HCT116 (cell line): ENCODE results near the gene HHATL. TPM values are rescaled to one million over a fixed set of nuclear protein-coding genes. Genes with fewer than 3 reads are reported as not detected.

Experiments
- ATAC-seq: fragments of 200-7000 bp; cut with Tn5 transposase; 2 replicates; pipeline ENCODE4 v1.9.1; 2020; ENCODE audit warnings: mild to moderate bottlenecking, moderate library complexity
- BruUV-seq: library from RNA; stranded (reverse); fragments of 400-500 nt; replicated peaks from 2 replicates; lab custom pipeline; 2021; lab: Mats Ljungman, UMichigan
- CTCF ChIA-PET: fragments of 300-600 bp; sonication (Branson Sonifier 250); formaldehyde crosslinking; loops from one replicate; lab custom pipeline; 2021; ENCODE audit warnings: antibody characterized with exemption; lab: Charles Lee
- POLR2A ChIA-PET: fragments of 300-600, 350-600 bp; sonication (Branson Sonifier 250); formaldehyde crosslinking; loops from one replicate; lab custom pipeline; 2021; ENCODE audit warnings: antibody characterized with exemption; lab: Charles Lee
- RAD21 ChIA-PET, 2 experiments: fragments of 300-600 bp; sonication (Branson Sonifier 250); formaldehyde crosslinking; loops; one replicate each; lab custom pipeline; 2023; ENCODE audit warnings: low total read pairs in 2 of 2; ENCODE audit not compliant: uncharacterized antibody in 2 of 2, unreplicated experiment in 2 of 2, low non-redundant PET in 1 of 2; lab: Charles Lee
- DNase-seq: peaks from one replicate; pipeline ENCODE4 v3.0.0-alpha.2; 2010; ENCODE audit warnings: low read depth, low spot score
- H2AFZ ChIP-seq: fragments of 200-600 bp; shearing (Covaris generic), sonication (generic); 2 replicates; pipeline ENCODE4 v1.6.1; 2017; ENCODE audit warnings: low read depth, mixed run types, mixed read lengths, antibody characterized with exemption, low read length; ENCODE audit not compliant: poor library complexity, severe bottlenecking
- H3K27ac ChIP-seq: 2 replicates; pipeline ENCODE4 v1.5.1; 2012; ENCODE audit warnings: low read depth, low read length
- H3K27me3 ChIP-seq: fragments of 200-600 bp; sonication (generic); 2 replicates; pipeline ENCODE4 v1.6.1; 2016; ENCODE audit warnings: mixed run types, low read length, mixed read lengths; ENCODE audit not compliant: insufficient read depth
- H3K36me3 ChIP-seq, 2 experiments: fragments of 200-500 bp in 1 of 2; fragments of 200-600 bp in 1 of 2; sonication (Bioruptor generic) in 1 of 2; sonication (generic) in 1 of 2; 2 replicates each; pipeline versions ENCODE4 v1.5.1 to v1.6.1; 2014 to 2016; ENCODE audit warnings: low read length in 2 of 2, inconsistent platforms in 1 of 2, mixed read lengths in 1 of 2, mixed run types in 1 of 2; ENCODE audit not compliant: insufficient read depth in 2 of 2, control insufficient read depth in 1 of 2
- H3K4me1 ChIP-seq, 2 experiments: fragments of 200-600 bp in 1 of 2; sonication (generic) in 1 of 2; 2 replicates each; pipeline versions ENCODE4 v1.5.1 to v1.6.1; 2012 to 2017; ENCODE audit warnings: low read length in 2 of 2, inconsistent platforms in 1 of 2, mild to moderate bottlenecking in 1 of 2, mixed read lengths in 1 of 2, mixed run types in 1 of 2, moderate library complexity in 1 of 2; ENCODE audit not compliant: insufficient read depth in 2 of 2, control insufficient read depth in 1 of 2
- H3K4me2 ChIP-seq: fragments of 200-600 bp; sonication (generic); 2 replicates; pipeline ENCODE4 v1.6.1; 2017; ENCODE audit warnings: mixed run types, low read length, mixed read lengths
- H3K4me3 ChIP-seq, 2 experiments: fragments of 200-600 bp in 1 of 2; sonication (generic) in 1 of 2; replicated peaks in 1 of 2; 2 replicates each; pipeline ENCODE4 v1.5.1; 2011 to 2016; ENCODE audit warnings: low read length in 2 of 2, control low read depth in 1 of 2, low read depth in 1 of 2, mild to moderate bottlenecking in 1 of 2, mixed read lengths in 1 of 2, mixed run types in 1 of 2
- H3K79me2 ChIP-seq: fragments of 200-600 bp; sonication (generic); 2 replicates; pipeline ENCODE4 v1.6.1; 2017; ENCODE audit warnings: mild to moderate bottlenecking, mixed run types, low read length, moderate library complexity, mixed read lengths; ENCODE audit not compliant: insufficient read depth
- H3K9ac ChIP-seq: fragments of 200-600 bp; sonication (generic); 2 replicates; pipeline ENCODE4 v1.6.1; 2016; ENCODE audit warnings: low read length, mixed read lengths
- H3K9me2 ChIP-seq: fragments of 200-600 bp; sonication (generic), shearing (Covaris generic); 2 replicates; pipeline ENCODE4 v1.6.1; 2017; ENCODE audit warnings: mixed run types, mild to moderate bottlenecking, moderate library complexity; ENCODE audit not compliant: insufficient read depth
- H3K9me3 ChIP-seq, 2 experiments: fragments of 200-500 bp in 1 of 2; fragments of 200-600 bp in 1 of 2; sonication (Bioruptor generic) in 1 of 2; sonication (generic) in 1 of 2; 2 replicates each; pipeline ENCODE4 v1.6.1; 2014 to 2017; ENCODE audit warnings: low read length in 2 of 2, mixed read lengths in 2 of 2, inconsistent platforms in 1 of 2, low read depth in 1 of 2, mild to moderate bottlenecking in 1 of 2, mixed run types in 1 of 2, moderate library complexity in 1 of 2; ENCODE audit not compliant: control insufficient read depth in 1 of 2, insufficient read depth in 1 of 2
- H4K20me1 ChIP-seq: fragments of 200-600 bp; sonication (generic), shearing (Covaris generic); 2 replicates; pipeline ENCODE4 v1.6.1; 2017; ENCODE audit warnings: mixed run types, mild to moderate bottlenecking, moderate library complexity; ENCODE audit not compliant: insufficient read depth
- CBX3 ChIP-seq: IDR thresholded peaks from 2 replicates; pipeline ENCODE4 v1.6.1; 2012; ENCODE audit warnings: low read depth
- CTCF ChIP-seq, 3 experiments: fragments of 200-600 bp in 1 of 3; sonication (generic) in 1 of 3; IDR thresholded peaks in 2 of 3; conservative IDR thresholded peaks in 1 of 3; 2 replicates each; pipeline ENCODE4 v1.5.1; 2012 to 2017; ENCODE audit warnings: low read depth in 2 of 3, low read length in 2 of 3, antibody characterized with exemption in 1 of 3, borderline replicate concordance in 1 of 3, control low read depth in 1 of 3, mild to moderate bottlenecking in 1 of 3, mixed read lengths in 1 of 3, mixed run types in 1 of 3, moderate library complexity in 1 of 3; ENCODE audit not compliant: insufficient read depth in 1 of 3
- ELF1 ChIP-seq: IDR thresholded peaks from 2 replicates; pipeline ENCODE4 v1.6.1; 2012; ENCODE audit warnings: low read depth, borderline replicate concordance
- EZH2phosphoT487 ChIP-seq: fragments of 200-600 bp; IDR thresholded peaks from 2 replicates; pipeline ENCODE4 v1.6.1; 2018; ENCODE audit warnings: antibody characterized with exemption, borderline replicate concordance
- FOSL1 ChIP-seq: IDR thresholded peaks from 2 replicates; pipeline ENCODE4 v1.6.1; 2012; ENCODE audit warnings: low read depth
- JUND ChIP-seq: IDR thresholded peaks from 2 replicates; pipeline ENCODE4 v1.6.1; 2012
- POLR2A ChIP-seq: IDR thresholded peaks from 2 replicates; pipeline ENCODE4 v1.7.0; 2011; ENCODE audit warnings: borderline replicate concordance; ENCODE audit not compliant: insufficient read depth, insufficient read length; ENCODE audit errors: extremely low read depth
- POLR2AphosphoS5 ChIP-seq: IDR thresholded peaks from 2 replicates; pipeline ENCODE4 v1.6.1; 2011; ENCODE audit warnings: mild to moderate bottlenecking, low read depth, low read length, moderate library complexity
- RAD21 ChIP-seq: IDR thresholded peaks from 2 replicates; pipeline ENCODE4 v1.6.1; 2012; ENCODE audit warnings: low read depth, mild to moderate bottlenecking
- REST ChIP-seq: IDR thresholded peaks from 2 replicates; pipeline ENCODE4 v1.6.1; 2012; ENCODE audit warnings: low read depth
- SIN3A ChIP-seq: IDR thresholded peaks from 2 replicates; pipeline ENCODE4 v1.6.1; 2012; ENCODE audit warnings: low read depth
- SP1 ChIP-seq: IDR thresholded peaks from 2 replicates; pipeline ENCODE4 v1.6.1; 2012; ENCODE audit warnings: low read depth
- SRF ChIP-seq: IDR thresholded peaks from 2 replicates; pipeline ENCODE4 v1.6.1; 2012; ENCODE audit warnings: low read depth
- YY1 ChIP-seq: IDR thresholded peaks from 2 replicates; pipeline ENCODE4 v1.6.1; 2011; ENCODE audit warnings: low read length, low read depth, moderate library complexity, mild to moderate bottlenecking; ENCODE audit not compliant: insufficient replicate concordance; ENCODE audit errors: extremely low read depth
- ZNF274 ChIP-seq: fragments of 200-500 bp; sonication (Bioruptor generic); IDR thresholded peaks from 2 replicates; pipeline ENCODE4 v1.6.1; 2014; ENCODE audit warnings: mild to moderate bottlenecking, low read depth, low read length, inconsistent platforms
- intact Hi-C: fragments of 100-400 bp; cut with micrococcal nuclease; formaldehyde crosslinking; loops from 2 replicates; pipeline ENCODE4 v1.10.0; 2022
- total RNA-seq: library from RNA; stranded (reverse); gene quantifications from one replicate; pipeline ENCODE4 v1.2.1, GENCODE V29; 2021; ENCODE audit not compliant: unreplicated experiment

Gene HHATL
- total RNA-seq, 1 experiment from 2014 or later = 0.52 TPM

GRCh38 chr3:42662813-42663535, 39.6 kb downstream of the HHATL start:
- Histone ChIP-seq H3K9me3 (no peaks in the 10 kb centered on the region), H3K27me3 (no peaks in the 10 kb centered on the region), H2AFZ (no peak overlapping the region), H3K9me2 (no peaks in the 10 kb centered on the region), H3K4me2 (no peak overlapping the region), H3K4me3 (no peak overlapping the region), H3K27ac (no peak overlapping the region), H3K9ac (no peak overlapping the region), H4K20me1 (no peaks in the 10 kb centered on the region), H3K36me3 (0 out of 4 replicates have a peak, but pooled peaks cover 0 to 3% of the 10 kb centered on the region in 2 experiments), H3K4me1 (no peaks in the 10 kb centered on the region), H3K79me2 (no peaks in the 10 kb centered on the region)
- intact Hi-C loops = no loop called here
- ChIA-PET CTCF (no interaction called here), POLR2A (no interaction called here), RAD21 (no interaction called here)
- no peak for TF ChIP-seq POLR2A
- TF ChIP-seq EZH2phosphoT487 = no peak
- no peak for TF ChIP-seq POLR2AphosphoS5
- no peak for TF ChIP-seq CBX3
- no peak for TF ChIP-seq ELF1
- TF ChIP-seq SP1 = no peak
- TF ChIP-seq CTCF (IDR thresholded peaks at IDR 0.05 in 2 of 3, conservative IDR thresholded peaks at IDR 0.05 in 1 of 3; ENCODE audit: borderline replicate concordance in 1 of 3, insufficient read depth in 1 of 3, low read depth in 2 of 3, low read length in 2 of 3) = no peak
- no peak for TF ChIP-seq SRF
- no peak for TF ChIP-seq SIN3A
- TF ChIP-seq ZNF274 = no peak
- TF ChIP-seq YY1 = no peak
- no peak for TF ChIP-seq RAD21
- TF ChIP-seq REST = no peak
- no peak for TF ChIP-seq JUND
- no peak for TF ChIP-seq FOSL1
- DNase-seq = no peak
- no peak for ATAC-seq
- no TSS peak for BruUV-seq
